H1 (cell line): Measurements from ENCODE around the gene SSX2IP.

Source experiments
- CBX5 ChIP-seq: fragments of 300-800, 300-1000 bp; sonication (generic); IDR thresholded peaks from 2 replicates; pipeline ENCODE4 v1.7.1; 2016; ENCODE audit warnings: antibody characterized with exemption, low read length, low read depth
- GTF2F1 ChIP-seq: IDR thresholded peaks from 2 replicates; pipeline ENCODE4 v1.6.1; 2012; ENCODE audit warnings: low read depth, low read length, improper control_type of control experiment, borderline replicate concordance
- JUND ChIP-seq: IDR thresholded peaks from 2 replicates; pipeline ENCODE4 v1.6.1; 2011; ENCODE audit warnings: mild to moderate bottlenecking, improper control_type of control experiment, low read length
- POLR2A ChIP-seq, 2 experiments: IDR thresholded peaks; 1 replicate in 1 of 2; 2 replicates in 1 of 2; pipeline ENCODE4 v1.6.1; 2011; ENCODE audit warnings: low read depth in 2 of 2, low read length in 2 of 2, mild to moderate bottlenecking in 2 of 2; ENCODE audit errors: control extremely low read depth in 1 of 2
- YY1 ChIP-seq: IDR thresholded peaks from 2 replicates; pipeline ENCODE4 v1.6.1; 2011; ENCODE audit warnings: low read depth, mild to moderate bottlenecking, low read length
- ZNF274 ChIP-seq: IDR thresholded peaks from 2 replicates; pipeline ENCODE4 v1.7.0; 2012; ENCODE audit warnings: low read length, borderline replicate concordance; ENCODE audit errors: extremely low read depth
- TF ChIP-seq, protein P1 (sequence below), 3 experiments: IDR thresholded peaks; 1 replicate in 2 of 3; 2 replicates in 1 of 3; pipeline versions ENCODE4 v1.5.1 to v1.6.1; 2011; ENCODE audit warnings: low read length in 3 of 3, mild to moderate bottlenecking in 3 of 3, inconsistent platforms in 2 of 3, low read depth in 1 of 3, moderate library complexity in 1 of 3; ENCODE audit not compliant: insufficient read depth in 1 of 3; ENCODE audit errors: control extremely low read depth in 1 of 3

DNA sequence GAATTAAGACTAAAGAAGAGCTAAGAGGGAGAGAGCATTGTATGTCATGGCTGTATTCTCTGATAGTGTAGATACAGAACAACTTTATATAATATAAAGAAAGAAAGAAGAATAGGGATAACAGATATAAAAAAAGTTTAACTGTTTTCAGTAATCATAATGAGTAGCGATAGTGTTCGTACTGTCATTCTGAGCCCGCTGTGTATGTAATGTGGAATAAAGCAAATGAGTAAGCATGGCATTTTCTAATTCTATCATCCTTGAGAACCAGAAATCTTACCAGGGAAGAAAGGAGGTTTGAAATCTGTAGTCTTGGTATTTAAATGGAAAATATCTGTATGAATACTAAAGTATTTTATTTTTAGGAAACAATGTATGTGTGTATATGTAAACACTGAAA lies 46.7 kb upstream of the SSX2IP start:
- TF ChIP-seq CBX5 = no peak
- TF ChIP-seq ZNF274 = no peak
- no peak for TF ChIP-seq YY1
- no peak for TF ChIP-seq JUND
- TF ChIP-seq, protein P1, sequence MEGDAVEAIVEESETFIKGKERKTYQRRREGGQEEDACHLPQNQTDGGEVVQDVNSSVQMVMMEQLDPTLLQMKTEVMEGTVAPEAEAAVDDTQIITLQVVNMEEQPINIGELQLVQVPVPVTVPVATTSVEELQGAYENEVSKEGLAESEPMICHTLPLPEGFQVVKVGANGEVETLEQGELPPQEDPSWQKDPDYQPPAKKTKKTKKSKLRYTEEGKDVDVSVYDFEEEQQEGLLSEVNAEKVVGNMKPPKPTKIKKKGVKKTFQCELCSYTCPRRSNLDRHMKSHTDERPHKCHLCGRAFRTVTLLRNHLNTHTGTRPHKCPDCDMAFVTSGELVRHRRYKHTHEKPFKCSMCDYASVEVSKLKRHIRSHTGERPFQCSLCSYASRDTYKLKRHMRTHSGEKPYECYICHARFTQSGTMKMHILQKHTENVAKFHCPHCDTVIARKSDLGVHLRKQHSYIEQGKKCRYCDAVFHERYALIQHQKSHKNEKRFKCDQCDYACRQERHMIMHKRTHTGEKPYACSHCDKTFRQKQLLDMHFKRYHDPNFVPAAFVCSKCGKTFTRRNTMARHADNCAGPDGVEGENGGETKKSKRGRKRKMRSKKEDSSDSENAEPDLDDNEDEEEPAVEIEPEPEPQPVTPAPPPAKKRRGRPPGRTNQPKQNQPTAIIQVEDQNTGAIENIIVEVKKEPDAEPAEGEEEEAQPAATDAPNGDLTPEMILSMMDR (IDR thresholded peaks at IDR 0.05; ENCODE audit: control extremely low read depth in 1 of 3, insufficient read depth in 1 of 3, low read depth in 1 of 3, low read length in 3 of 3) = no peak
- no peak for TF ChIP-seq GTF2F1
- no peak for TF ChIP-seq POLR2A (IDR thresholded peaks at IDR 0.05; ENCODE audit: control extremely low read depth in 1 of 2, low read depth in 2 of 2, low read length in 2 of 2)
